Endothelial cell of umbilical vein (primary cell): ENCODE results near the gene DCTN4. TPM values are rescaled to one million over a fixed set of nuclear protein-coding genes. Genes with fewer than 3 reads are reported as not detected.

ENCODE experiments used
- BruUV-seq: library from RNA; stranded (reverse); fragments of 400-500 nt; replicated peaks from 2 replicates; lab custom pipeline; 2021; lab: Mats Ljungman, UMichigan
- CTCF ChIA-PET: fragments of 300-600, 350-600 bp; sonication (Branson Sonifier 250); formaldehyde crosslinking; loops from one replicate; lab custom pipeline; 2021; ENCODE audit warnings: antibody characterized with exemption, inconsistent platforms; lab: Charles Lee
- POLR2A ChIA-PET: fragments of 300-600, 350-600 bp; sonication (Branson Sonifier 250); formaldehyde crosslinking; loops from one replicate; lab custom pipeline; 2021; ENCODE audit warnings: antibody characterized with exemption, inconsistent platforms; lab: Charles Lee
- DNase-seq: peaks from one replicate; pipeline ENCODE4 v3.0.0-alpha.2; 2011; ENCODE audit warnings: low read depth, low spot score
- FAIRE-seq: peaks from 2 replicates; lab custom pipeline; 2011; peaks lifted over from hg19 to GRCh38; lab: Jason Lieb, UNC
- H2AFZ ChIP-seq: 2 replicates; pipeline ENCODE4 v1.6.0; 2012; ENCODE audit warnings: low read depth, low read length, control low read depth, inconsistent platforms
- H3K27ac ChIP-seq: 2 replicates; pipeline ENCODE4 v1.5.1; 2011; ENCODE audit warnings: low read depth, mild to moderate bottlenecking, control low read depth, low read length, moderate library complexity; ENCODE audit not compliant: insufficient read depth
- H3K27me3 ChIP-seq, 2 experiments: 2 replicates each; pipeline versions ENCODE4 v1.6.0 to v1.6.1; 2011; ENCODE audit warnings: low read length in 2 of 2, mixed read lengths in 1 of 2; ENCODE audit not compliant: control insufficient read depth in 2 of 2, insufficient read depth in 2 of 2
- H3K36me3 ChIP-seq, 2 experiments: 2 replicates in 1 of 2; 3 replicates in 1 of 2; pipeline ENCODE4 v1.5.1; 2011; ENCODE audit warnings: low read length in 2 of 2, mild to moderate bottlenecking in 1 of 2, moderate library complexity in 1 of 2; ENCODE audit not compliant: control insufficient read depth in 2 of 2, insufficient read depth in 2 of 2; ENCODE audit errors: extremely low read depth in 1 of 2
- H3K4me1 ChIP-seq: 3 replicates; pipeline ENCODE4 v1.5.1; 2011; ENCODE audit warnings: mild to moderate bottlenecking, low read length; ENCODE audit not compliant: control insufficient read depth, insufficient read depth; ENCODE audit errors: extremely low read depth
- H3K4me2 ChIP-seq: 2 replicates; pipeline ENCODE4 v1.6.1; 2011; ENCODE audit warnings: low read length, control low read depth, mixed read lengths; ENCODE audit not compliant: insufficient read depth
- H3K4me3 ChIP-seq, 3 experiments: fragments of 200-600 bp in 1 of 3; sonication (generic), shearing (Covaris generic) in 1 of 3; replicated peaks in 1 of 3; 2 replicates each; pipeline ENCODE4 v1.5.1; 2011 to 2016; ENCODE audit warnings: control low read depth in 3 of 3, low read length in 3 of 3, mild to moderate bottlenecking in 2 of 3, inconsistent platforms in 1 of 3, low read depth in 1 of 3, moderate library complexity in 1 of 3; ENCODE audit not compliant: insufficient read depth in 1 of 3
- H3K79me2 ChIP-seq: 2 replicates; pipeline ENCODE4 v1.6.0; 2012; ENCODE audit warnings: low read length, inconsistent platforms; ENCODE audit not compliant: control insufficient read depth, insufficient read depth
- H3K9ac ChIP-seq: replicated peaks from 2 replicates; pipeline ENCODE3; 2011; ENCODE audit warnings: low read length, control low read depth; ENCODE audit not compliant: insufficient read depth; ENCODE audit errors: extremely low read depth
- H3K9me1 ChIP-seq: replicated peaks from 3 replicates; pipeline ENCODE4 v1.6.0; 2011; ENCODE audit warnings: mild to moderate bottlenecking, low read length; ENCODE audit not compliant: control insufficient read depth, insufficient read depth; ENCODE audit errors: extremely low read depth
- H3K9me3 ChIP-seq: replicated peaks from 2 replicates; pipeline ENCODE4 v1.5.1; 2012; ENCODE audit warnings: low read length, inconsistent platforms; ENCODE audit not compliant: control insufficient read depth, insufficient read depth
- H4K20me1 ChIP-seq: replicated peaks from 2 replicates; pipeline ENCODE3; 2011; ENCODE audit warnings: mild to moderate bottlenecking, low read length; ENCODE audit not compliant: control insufficient read depth, insufficient read depth; ENCODE audit errors: extremely low read depth
- CTCF ChIP-seq, 2 donors: IDR thresholded peaks; 1 replicate in 1 of 2; 2 replicates in 1 of 2; pipeline ENCODE4 v1.5.1; 2011; ENCODE audit warnings: low read length in 2 of 2, mild to moderate bottlenecking in 2 of 2, moderate library complexity in 2 of 2, control low read depth in 1 of 2, inconsistent platforms in 1 of 2, low read depth in 1 of 2; ENCODE audit not compliant: insufficient read depth in 1 of 2; ENCODE audit errors: extremely low read depth in 1 of 2
- EZH2 ChIP-seq: IDR thresholded peaks from 2 replicates; pipeline ENCODE4 v1.6.1; 2012; ENCODE audit warnings: borderline replicate concordance, low read depth, mild to moderate bottlenecking, moderate library complexity, low read length, inconsistent platforms; ENCODE audit not compliant: severe bottlenecking
- FOS ChIP-seq: IDR thresholded peaks from 2 replicates; pipeline ENCODE4 v1.6.1; 2011; ENCODE audit warnings: mild to moderate bottlenecking, low read length, moderate library complexity, borderline replicate concordance; ENCODE audit not compliant: insufficient read depth
- dilution Hi-C: fragments of 300-500 bp; cut with MboI; formaldehyde crosslinking; loops from one replicate; pipeline ENCODE4 v1.15.0; 2019; ENCODE audit warnings: low sequenced_read_pairs; ENCODE audit not compliant: extremely low pct_ligation_motif_present
- intact Hi-C: fragments of 100-400 bp; cut with micrococcal nuclease; formaldehyde crosslinking; loops from one replicate; pipeline ENCODE4 v1.10.0; 2022
- polyA plus RNA-seq, 4 experiments: library from polyadenylated mRNA; depleted of rRNA in 3 of 4; stranded (reverse) in 3 of 4; unstranded in 1 of 4; fragments of >200 nt; gene quantifications; 2 replicates each; pipeline versions ENCODE4 v1.2.1 to v1.2.3, GENCODE V29; 2011 to 2012; ENCODE audit warnings: missing spikeins in 1 of 4
- total RNA-seq: library from RNA; stranded (reverse); gene quantifications from 2 replicates; pipeline ENCODE4 v1.2.3, GENCODE V29; 2021

The DCTN4 gene
- total and polyA plus RNA-seq, 2 donors (not counting 3 experiments of a cell fraction or from before 2014, with no cell fraction given) = 22.4 to 47.3 TPM

GRCh38 chr5:150778517-150779396, 19.9 kb upstream of the DCTN4 start, which contains the start of gene SMIM3:
TSS of gene SMIM3 (plus strand) at chr5:150778757. CDS start at chr5:150795441, 16,684 bp downstream.
- peak within 1 kb of the TSS; percentile 7 to 41 (median 40) for H3K4me3 ChIP-seq
- no peaks in the 10 kb centered on the region for H3K9me1 ChIP-seq
- TF ChIP-seq EZH2 = peak; percentile 64
- peak; percentile 20 to 56 for TF ChIP-seq CTCF (IDR thresholded peaks at IDR 0.05; ENCODE audit: extremely low read depth in 1 of 2, insufficient read depth in 1 of 2, low read depth in 1 of 2, low read length in 2 of 2)
- TF ChIP-seq FOS = no peak
- CTCF ChIA-PET = interaction anchor here (0.6 to 2.6 kb wide), 16 partner anchors 8 to 218 kb away, joined by 3 to 25 read pairs (median 7); partner anchors contain the start of genes DCTN4, IRGM and RBM22
- peaks cover 30% of the 10 kb centered on the region for H3K4me1 ChIP-seq
- intact Hi-C loops (loop anchor here (1.0 kb wide), 3 partner anchors 19 to 217 kb away; partner anchors contain the start of genes DCTN4 and RBM22), dilution Hi-C loops (no loop called here)
- peaks cover 30 to 43% of the 10 kb centered on the region in 2 experiments for H3K27me3 ChIP-seq
- POLR2A ChIA-PET = no interaction called here
- H3K27ac ChIP-seq = no peak within 1 kb of the TSS
- no peaks in the 10 kb centered on the region for H4K20me1 ChIP-seq
- FAIRE-seq (peak; percentile 77), DNase-seq (peak; percentile 58)
- H3K9me3 ChIP-seq = no peaks in the 10 kb centered on the region
- no peak within 1 kb of the TSS for H3K9ac ChIP-seq
- no peaks in the 10 kb centered on the region for H3K36me3 ChIP-seq
- H2AFZ ChIP-seq = peak within 1 kb of the TSS; percentile 73
- H3K79me2 ChIP-seq = no peaks in the 10 kb centered on the region
- H3K4me2 ChIP-seq = peak within 1 kb of the TSS; percentile 63
- no TSS peak for BruUV-seq
